CD14-positive monocyte (primary cell): ENCODE measurements around the gene NKX2-2. TPM values are rescaled to one million over a fixed set of nuclear protein-coding genes. Genes with fewer than 3 reads are reported as not detected.

ENCODE experiments used
- DNase-seq, 3 donors: peaks; one replicate each; pipeline ENCODE4 v3.0.0-alpha.2; 2011 to 2022
- H2AFZ ChIP-seq: 2 replicates; pipeline ENCODE4 v1.6.0; 2012; ENCODE audit warnings: mild to moderate bottlenecking, low read depth, low read length, inconsistent platforms; ENCODE audit not compliant: insufficient read depth, poor library complexity, severe bottlenecking
- H3K27ac ChIP-seq, 2 donors: 1 replicate in 1 of 2; 2 replicates in 1 of 2; pipeline ENCODE4 v1.5.1; 2012 to 2013; ENCODE audit warnings: low read length in 2 of 2, control low read depth in 1 of 2, inconsistent platforms in 1 of 2, low read depth in 1 of 2, mild to moderate bottlenecking in 1 of 2
- H3K27me3 ChIP-seq, 2 donors: one replicate each; pipeline versions ENCODE4 v1.6.0 to v1.6.1; 2011 to 2013; ENCODE audit warnings: low read length in 2 of 2; ENCODE audit not compliant: control insufficient read depth in 2 of 2, insufficient read depth in 2 of 2
- H3K36me3 ChIP-seq, 2 donors: replicated peaks in 1 of 2; 1 replicate in 1 of 2; 2 replicates in 1 of 2; pipeline versions ENCODE4 v1.5.1 to v1.6.1; 2012 to 2013; ENCODE audit warnings: low read length in 2 of 2, control low read depth in 1 of 2, inconsistent platforms in 1 of 2, mild to moderate bottlenecking in 1 of 2; ENCODE audit not compliant: insufficient read depth in 2 of 2, control insufficient read depth in 1 of 2
- H3K4me1 ChIP-seq, 2 donors: 1 replicate in 1 of 2; 2 replicates in 1 of 2; pipeline versions ENCODE4 v1.5.1 to v1.6.1; 2012 to 2013; ENCODE audit warnings: low read length in 2 of 2, control low read depth in 1 of 2, inconsistent platforms in 1 of 2, mild to moderate bottlenecking in 1 of 2, moderate library complexity in 1 of 2; ENCODE audit not compliant: insufficient read depth in 2 of 2, control insufficient read depth in 1 of 2
- H3K4me2 ChIP-seq: replicated peaks from 2 replicates; pipeline ENCODE3; 2012; ENCODE audit warnings: low read length, moderate library complexity, mild to moderate bottlenecking; ENCODE audit not compliant: poor library complexity, severe bottlenecking; ENCODE audit errors: extremely low read depth
- H3K4me3 ChIP-seq, 3 experiments: fragments of 200-600 bp in 1 of 3; sonication (generic) in 1 of 3; replicated peaks in 1 of 3; 1 replicate in 2 of 3; 2 replicates in 1 of 3; pipeline ENCODE4 v1.5.1; 2011 to 2013; ENCODE audit warnings: low read length in 3 of 3, mild to moderate bottlenecking in 3 of 3, control low read depth in 2 of 3, low read depth in 2 of 3, inconsistent platforms in 1 of 3, moderate library complexity in 1 of 3
- H3K79me2 ChIP-seq: 2 replicates; pipeline ENCODE4 v1.6.0; 2012; ENCODE audit warnings: mild to moderate bottlenecking, control low read depth, inconsistent platforms, low read length, moderate library complexity; ENCODE audit not compliant: insufficient read depth
- H3K9ac ChIP-seq: 2 replicates; pipeline ENCODE4 v1.6.0; 2017; ENCODE audit warnings: low read length, mild to moderate bottlenecking; ENCODE audit not compliant: insufficient read depth, poor library complexity, severe bottlenecking
- H3K9me3 ChIP-seq, 2 donors: replicated peaks in 1 of 2; 1 replicate in 1 of 2; 2 replicates in 1 of 2; pipeline versions ENCODE4 v1.5.1 to v1.6.1; 2012 to 2013; ENCODE audit warnings: low read length in 2 of 2, control low read depth in 1 of 2; ENCODE audit not compliant: control insufficient read depth in 1 of 2, insufficient read depth in 1 of 2
- H4K20me1 ChIP-seq: 2 replicates; pipeline ENCODE4 v1.6.0; 2012; ENCODE audit warnings: mild to moderate bottlenecking, low read length, control low read depth, moderate library complexity; ENCODE audit not compliant: insufficient read depth
- H3K27ac Mint-ChIP-seq, 7 donors: one replicate each; pipeline ENCODE4 v1.8.0; 2020; ENCODE audit warnings: mild to moderate bottlenecking in 7 of 7, mixed read lengths in 7 of 7, moderate library complexity in 6 of 7, inconsistent platforms in 2 of 7
- H3K27me3 Mint-ChIP-seq, 3 donors: one replicate each; pipeline ENCODE4 v1.8.0; 2021 to 2022; ENCODE audit warnings: low read depth in 3 of 3, mild to moderate bottlenecking in 3 of 3, mixed read lengths in 3 of 3, moderate library complexity in 3 of 3, inconsistent platforms in 1 of 3
- H3K36me3 Mint-ChIP-seq, 2 donors: one replicate each; pipeline ENCODE4 v1.8.0; 2020; ENCODE audit warnings: mixed read lengths in 2 of 2, inconsistent platforms in 1 of 2, mild to moderate bottlenecking in 1 of 2
- H3K4me1 Mint-ChIP-seq: one replicate; pipeline ENCODE4 v1.8.0; 2020; ENCODE audit warnings: mild to moderate bottlenecking, mixed read lengths
- H3K4me3 Mint-ChIP-seq, 2 donors: one replicate each; pipeline ENCODE4 v1.8.0; 2020; ENCODE audit warnings: mild to moderate bottlenecking in 2 of 2, mixed read lengths in 2 of 2, moderate library complexity in 1 of 2
- H3K9me3 Mint-ChIP-seq, 7 donors: one replicate each; pipeline ENCODE4 v1.8.0; 2020 to 2022; ENCODE audit warnings: mixed read lengths in 7 of 7, mild to moderate bottlenecking in 6 of 7, moderate library complexity in 6 of 7, inconsistent platforms in 2 of 7
- WGBS: methylation state at CpG from one replicate; pipeline ENCODE4 v1.1.5; 2013; ENCODE audit warnings: missing lambda C conversion rate; ENCODE audit not compliant: insufficient coverage; 5-methylcytosine and 5-hydroxymethylcytosine counted together
- intact Hi-C, 2 donors: fragments of 100-400 bp; cut with micrococcal nuclease; formaldehyde crosslinking; loops; one replicate each; pipeline versions ENCODE4 v1.15.0 to v1.15.1; 2023
- polyA plus RNA-seq, 3 donors: library from polyadenylated mRNA; depleted of rRNA in 1 of 3; unstranded in 2 of 3; stranded (reverse) in 1 of 3; fragments of 300-500 nt in 2 of 3; fragments of >200 nt in 1 of 3; fragmentation: Illumina TruSeq in 2 of 3; gene quantifications; 1 replicate in 2 of 3; 2 replicates in 1 of 3; pipeline ENCODE4 v1.2.3, GENCODE V29; 2012 to 2021
- TF ChIP-seq, protein P1 (sequence below): fragments of 200-600 bp; IDR thresholded peaks from one replicate; pipeline ENCODE4 v1.8.0; 2022; ENCODE audit warnings: antibody characterized with exemption, mild to moderate bottlenecking

The NKX2-2 gene
- polyA plus RNA-seq, 3 donors: not detected

DNA sequence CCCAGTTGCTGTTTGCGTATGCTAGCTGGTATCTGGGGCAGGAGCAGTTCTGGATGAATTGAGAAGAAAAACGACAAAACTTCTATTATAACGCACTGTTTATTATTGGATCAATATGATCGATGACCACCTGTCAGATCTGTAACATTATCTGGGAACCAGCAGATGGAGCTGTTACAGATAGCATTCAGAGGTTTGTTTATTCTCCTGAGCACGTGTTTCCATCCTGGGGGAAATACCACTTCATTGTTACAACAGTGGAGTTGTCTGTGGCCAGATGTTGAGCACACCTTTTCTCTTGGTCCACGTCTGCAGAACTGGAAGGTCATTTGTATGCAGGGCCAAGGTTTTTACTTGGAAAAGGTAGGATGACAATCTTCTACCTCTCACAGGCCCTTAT lies 16.0 kb upstream of the NKX2-2 start:
- no peaks in the 10 kb centered on the region for H3K36me3 Mint-ChIP-seq

DNA sequence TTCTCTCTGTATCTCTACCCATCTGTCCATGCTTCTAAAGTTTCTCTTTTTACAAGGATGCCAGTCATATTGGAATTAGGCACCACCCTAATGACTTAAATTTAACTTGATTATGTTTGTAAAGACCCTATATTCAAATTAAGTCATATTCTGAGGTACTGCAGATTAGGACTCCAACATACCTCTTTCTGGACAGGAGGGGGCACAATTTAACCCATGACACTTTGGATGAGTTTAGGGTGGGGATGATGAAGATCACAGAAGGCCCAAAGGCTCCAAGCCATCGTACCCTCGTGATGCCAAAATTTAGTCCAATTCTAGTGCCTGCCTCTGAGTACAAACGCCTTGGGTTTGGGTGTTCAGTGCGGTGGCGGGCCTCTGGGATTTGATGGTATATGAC lies 15.0 kb upstream of the NKX2-2 start:
- Histone ChIP-seq H3K4me2 (no peak overlapping the region), H3K36me3 (no peaks in the 10 kb centered on the region), H2AFZ (no peak overlapping the region), H3K79me2 (no peaks in the 10 kb centered on the region), H3K9me3 (peaks cover 0 to 5% of the 10 kb centered on the region in 2 donors), H3K27me3 (peaks cover 36 to 44% of the 10 kb centered on the region in 2 donors), H3K4me1 (no peaks in the 10 kb centered on the region), H3K27ac (no peak overlapping the region), H4K20me1 (no peaks in the 10 kb centered on the region), H3K4me3 (no peak overlapping the region), H3K9ac (no peak overlapping the region)
- peaks cover 0 to 2% of the 10 kb centered on the region in 2 donors for H3K36me3 Mint-ChIP-seq
- WGBS: 86% methylated on average over 2 of the region's 5 CpGs
- no peaks in the 10 kb centered on the region for H3K4me1 Mint-ChIP-seq
- intact Hi-C loops: no loop called here
- H3K4me3 Mint-ChIP-seq: no peak overlapping the region
- peaks cover 35 to 62% (median 46%) of the 10 kb centered on the region in 3 donors for H3K27me3 Mint-ChIP-seq
- peaks cover 0 to 4% (median 0%) of the 10 kb centered on the region in 7 donors for H3K9me3 Mint-ChIP-seq
- no peak overlapping the region for H3K27ac Mint-ChIP-seq
- TF ChIP-seq, protein P1, sequence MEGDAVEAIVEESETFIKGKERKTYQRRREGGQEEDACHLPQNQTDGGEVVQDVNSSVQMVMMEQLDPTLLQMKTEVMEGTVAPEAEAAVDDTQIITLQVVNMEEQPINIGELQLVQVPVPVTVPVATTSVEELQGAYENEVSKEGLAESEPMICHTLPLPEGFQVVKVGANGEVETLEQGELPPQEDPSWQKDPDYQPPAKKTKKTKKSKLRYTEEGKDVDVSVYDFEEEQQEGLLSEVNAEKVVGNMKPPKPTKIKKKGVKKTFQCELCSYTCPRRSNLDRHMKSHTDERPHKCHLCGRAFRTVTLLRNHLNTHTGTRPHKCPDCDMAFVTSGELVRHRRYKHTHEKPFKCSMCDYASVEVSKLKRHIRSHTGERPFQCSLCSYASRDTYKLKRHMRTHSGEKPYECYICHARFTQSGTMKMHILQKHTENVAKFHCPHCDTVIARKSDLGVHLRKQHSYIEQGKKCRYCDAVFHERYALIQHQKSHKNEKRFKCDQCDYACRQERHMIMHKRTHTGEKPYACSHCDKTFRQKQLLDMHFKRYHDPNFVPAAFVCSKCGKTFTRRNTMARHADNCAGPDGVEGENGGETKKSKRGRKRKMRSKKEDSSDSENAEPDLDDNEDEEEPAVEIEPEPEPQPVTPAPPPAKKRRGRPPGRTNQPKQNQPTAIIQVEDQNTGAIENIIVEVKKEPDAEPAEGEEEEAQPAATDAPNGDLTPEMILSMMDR: no peak
- no peak for DNase-seq

More for the DNA sequence above, 16.0 kb upstream of the NKX2-2 start:
- Mint-ChIP-seq H3K9me3 (peaks cover 0 to 4% (median 0%) of the 10 kb centered on the region in 7 donors), H3K27me3 (peaks cover 25 to 56% (median 36%) of the 10 kb centered on the region in 3 donors), H3K4me1 (no peaks in the 10 kb centered on the region), H3K27ac (no peak overlapping the region), H3K4me3 (no peak overlapping the region)
- Histone ChIP-seq H3K36me3 (no peaks in the 10 kb centered on the region), H2AFZ (no peak overlapping the region), H3K27ac (no peak overlapping the region), H3K27me3 (peaks cover 26 to 34% of the 10 kb centered on the region in 2 donors), H3K4me1 (no peaks in the 10 kb centered on the region), H3K9ac (no peak overlapping the region), H3K79me2 (no peaks in the 10 kb centered on the region), H4K20me1 (no peaks in the 10 kb centered on the region), H3K9me3 (no peaks in the 10 kb centered on the region), H3K4me3 (no peak overlapping the region), H3K4me2 (no peak overlapping the region)
- DNase-seq: no peak
- intact Hi-C loops: no loop called here
- 50% methylated on average over 2 of the region's 6 CpGs for WGBS
- TF ChIP-seq, protein P1: no peak
